ENCODE results near the gene RPS21.

RPS21 gene

GRCh38 chr20:62412194-62413024, 25.5 kb downstream of the RPS21 start:
- Histone ChIP-seq H3K4me1 (ENCODE audit: control insufficient read depth, insufficient read depth, low read length, poor library complexity, severe bottlenecking) (peaks cover 4% of the 10 kb centered on the region), H3K4me3 (ENCODE audit: insufficient read depth, low read depth, low read length, poor library complexity, severe bottlenecking) (no peak overlapping the region), H3K36me3 (ENCODE audit: control insufficient read depth, insufficient read depth, low read length) (no peaks in the 10 kb centered on the region), H3K27me3 (replicated peaks; ENCODE audit: control insufficient read depth, insufficient read depth, low read length, poor library complexity, severe bottlenecking) (no peaks in the 10 kb centered on the region), H3K27ac (ENCODE audit: insufficient read depth, low read length, poor library complexity, severe bottlenecking) (no peak overlapping the region), H3K9me3 (ENCODE audit: control insufficient read depth, low read length) (no peaks in the 10 kb centered on the region)
- no peak for DNase-seq

GRCh38 chr20:62413025-62413570, 26.2 kb downstream of the RPS21 start:
- H3K4me3 ChIP-seq (ENCODE audit: insufficient read depth, low read depth, low read length, poor library complexity, severe bottlenecking) = no peak overlapping the region
- no peak overlapping the region for H3K27ac ChIP-seq (ENCODE audit: insufficient read depth, low read length, poor library complexity, severe bottlenecking)
- DNase-seq = no peak
- peaks cover 4% of the 10 kb centered on the region for H3K4me1 ChIP-seq (ENCODE audit: control insufficient read depth, insufficient read depth, low read length, poor library complexity, severe bottlenecking)
- no peaks in the 10 kb centered on the region for H3K36me3 ChIP-seq (ENCODE audit: control insufficient read depth, insufficient read depth, low read length)
- H3K9me3 ChIP-seq (ENCODE audit: control insufficient read depth, low read length) = no peaks in the 10 kb centered on the region
- no peaks in the 10 kb centered on the region for H3K27me3 ChIP-seq (replicated peaks; ENCODE audit: control insufficient read depth, insufficient read depth, low read length, poor library complexity, severe bottlenecking)

- Histone ChIP-seq H3K27me3 (replicated peaks; ENCODE audit: control insufficient read depth, insufficient read depth, low read length, poor library complexity, severe bottlenecking) (no peaks in the 10 kb centered on the region), H3K27ac (ENCODE audit: insufficient read depth, low read length, poor library complexity, severe bottlenecking) (no peak overlapping the region), H3K36me3 (ENCODE audit: control insufficient read depth, insufficient read depth, low read length) (no peaks in the 10 kb centered on the region), H3K9me3 (ENCODE audit: control insufficient read depth, low read length) (no peaks in the 10 kb centered on the region), H3K4me1 (ENCODE audit: control insufficient read depth, insufficient read depth, low read length, poor library complexity, severe bottlenecking) (peaks cover 4% of the 10 kb centered on the region), H3K4me3 (ENCODE audit: insufficient read depth, low read depth, low read length, poor library complexity, severe bottlenecking) (no peak overlapping the region)
- DNase-seq = no peak
Observed at GRCh38 chr20:62413896-62414481, 27.1 kb downstream of the RPS21 start.

GRCh38 chr20:62415354-62416111, 28.6 kb downstream of the RPS21 start:
- H3K36me3 ChIP-seq (ENCODE audit: control insufficient read depth, insufficient read depth, low read length) = no peaks in the 10 kb centered on the region
- no peaks in the 10 kb centered on the region for H3K27me3 ChIP-seq (replicated peaks; ENCODE audit: control insufficient read depth, insufficient read depth, low read length, poor library complexity, severe bottlenecking)
- no peak overlapping the region for H3K4me3 ChIP-seq (ENCODE audit: insufficient read depth, low read depth, low read length, poor library complexity, severe bottlenecking)
- H3K4me1 ChIP-seq (ENCODE audit: control insufficient read depth, insufficient read depth, low read length, poor library complexity, severe bottlenecking) = peaks cover under 1% of the 10 kb centered on the region
- H3K9me3 ChIP-seq (ENCODE audit: control insufficient read depth, low read length) = no peaks in the 10 kb centered on the region
- H3K27ac ChIP-seq (ENCODE audit: insufficient read depth, low read length, poor library complexity, severe bottlenecking) = no peak overlapping the region
- DNase-seq = no peak

GRCh38 chr20:62416651-62417637, 30.0 kb downstream of the RPS21 start:
- H3K9me3 ChIP-seq (ENCODE audit: control insufficient read depth, low read length) = no peaks in the 10 kb centered on the region
- H3K27me3 ChIP-seq (replicated peaks; ENCODE audit: control insufficient read depth, insufficient read depth, low read length, poor library complexity, severe bottlenecking) = no peaks in the 10 kb centered on the region
- H3K27ac ChIP-seq (ENCODE audit: insufficient read depth, low read length, poor library complexity, severe bottlenecking) = no peak overlapping the region
- no peaks in the 10 kb centered on the region for H3K4me1 ChIP-seq (ENCODE audit: control insufficient read depth, insufficient read depth, low read length, poor library complexity, severe bottlenecking)
- no peak for DNase-seq
- H3K36me3 ChIP-seq (ENCODE audit: control insufficient read depth, insufficient read depth, low read length) = no peaks in the 10 kb centered on the region
- no peak overlapping the region for H3K4me3 ChIP-seq (ENCODE audit: insufficient read depth, low read depth, low read length, poor library complexity, severe bottlenecking)

- Histone ChIP-seq H3K36me3 (ENCODE audit: control insufficient read depth, insufficient read depth, low read length) (no peaks in the 10 kb centered on the region), H3K9me3 (ENCODE audit: control insufficient read depth, low read length) (no peaks in the 10 kb centered on the region), H3K4me3 (ENCODE audit: insufficient read depth, low read depth, low read length, poor library complexity, severe bottlenecking) (no peak overlapping the region), H3K4me1 (ENCODE audit: control insufficient read depth, insufficient read depth, low read length, poor library complexity, severe bottlenecking) (no peaks in the 10 kb centered on the region), H3K27ac (ENCODE audit: insufficient read depth, low read length, poor library complexity, severe bottlenecking) (no peak overlapping the region), H3K27me3 (replicated peaks; ENCODE audit: control insufficient read depth, insufficient read depth, low read length, poor library complexity, severe bottlenecking) (no peaks in the 10 kb centered on the region)
- no peak for DNase-seq
Observed at GRCh38 chr20:62417981-62418708, 31.2 kb downstream of the RPS21 start.

- Histone ChIP-seq H3K36me3 (ENCODE audit: control insufficient read depth, insufficient read depth, low read length) (no peaks in the 10 kb centered on the region), H3K27me3 (replicated peaks; ENCODE audit: control insufficient read depth, insufficient read depth, low read length, poor library complexity, severe bottlenecking) (no peaks in the 10 kb centered on the region)
Observed at GRCh38 chr20:62418709-62419487, 32.0 kb downstream of the RPS21 start.

GRCh38 chr20:62419759-62420158, 32.9 kb downstream of the RPS21 start:
- no peaks in the 10 kb centered on the region for H3K4me1 ChIP-seq (ENCODE audit: control insufficient read depth, insufficient read depth, low read length, poor library complexity, severe bottlenecking)
- H3K4me3 ChIP-seq (ENCODE audit: insufficient read depth, low read depth, low read length, poor library complexity, severe bottlenecking) = no peak overlapping the region
- no peaks in the 10 kb centered on the region for H3K27me3 ChIP-seq (replicated peaks; ENCODE audit: control insufficient read depth, insufficient read depth, low read length, poor library complexity, severe bottlenecking)
- H3K27ac ChIP-seq (ENCODE audit: insufficient read depth, low read length, poor library complexity, severe bottlenecking) = no peak overlapping the region
- H3K36me3 ChIP-seq (ENCODE audit: control insufficient read depth, insufficient read depth, low read length) = no peaks in the 10 kb centered on the region
- no peak for DNase-seq
- no peaks in the 10 kb centered on the region for H3K9me3 ChIP-seq (ENCODE audit: control insufficient read depth, low read length)

More at GRCh38 chr20:62418709-62419487, 32.0 kb downstream of the RPS21 start:
- Histone ChIP-seq H3K4me3 (ENCODE audit: insufficient read depth, low read depth, low read length, poor library complexity, severe bottlenecking) (no peak overlapping the region), H3K27ac (ENCODE audit: insufficient read depth, low read length, poor library complexity, severe bottlenecking) (no peak overlapping the region), H3K4me1 (ENCODE audit: control insufficient read depth, insufficient read depth, low read length, poor library complexity, severe bottlenecking) (no peaks in the 10 kb centered on the region), H3K9me3 (ENCODE audit: control insufficient read depth, low read length) (no peaks in the 10 kb centered on the region)
- DNase-seq = no peak
